Stimulated activated CD4-positive, alpha-beta T cell treated with anti-CD3 and anti-CD28 coated beads, Interleukin-15, amount 100 ng/mL, for 1 hour (primary cell): ENCODE data around the gene PSPN.

Experiments used
- DNase-seq, 2 donors: peaks; one replicate each; pipeline ENCODE4 v3.0.0-alpha.2; 2020; ENCODE audit warnings: low read depth in 1 of 2, low spot score in 1 of 2

The PSPN gene

DNA sequence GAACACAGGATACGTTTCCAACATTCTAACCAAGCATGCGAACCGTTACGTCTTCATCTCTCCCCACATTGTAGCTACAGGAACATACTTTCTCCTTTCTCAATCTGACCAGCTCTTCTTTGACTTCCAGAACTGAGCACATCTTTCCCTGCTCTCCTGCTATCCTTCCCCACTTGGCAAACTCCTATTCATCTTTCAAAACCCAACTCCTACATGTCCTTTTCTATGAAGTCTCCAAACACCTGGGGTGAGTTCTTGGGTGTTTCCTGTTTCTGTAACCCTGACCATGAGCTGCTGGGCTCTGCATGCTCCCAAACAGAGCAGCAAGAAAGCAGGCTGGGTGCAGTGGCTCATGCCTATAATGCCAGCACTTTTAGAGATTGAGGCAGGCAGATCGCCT lies 48.9 kb downstream of the PSPN start:
- no peak for DNase-seq

DNA sequence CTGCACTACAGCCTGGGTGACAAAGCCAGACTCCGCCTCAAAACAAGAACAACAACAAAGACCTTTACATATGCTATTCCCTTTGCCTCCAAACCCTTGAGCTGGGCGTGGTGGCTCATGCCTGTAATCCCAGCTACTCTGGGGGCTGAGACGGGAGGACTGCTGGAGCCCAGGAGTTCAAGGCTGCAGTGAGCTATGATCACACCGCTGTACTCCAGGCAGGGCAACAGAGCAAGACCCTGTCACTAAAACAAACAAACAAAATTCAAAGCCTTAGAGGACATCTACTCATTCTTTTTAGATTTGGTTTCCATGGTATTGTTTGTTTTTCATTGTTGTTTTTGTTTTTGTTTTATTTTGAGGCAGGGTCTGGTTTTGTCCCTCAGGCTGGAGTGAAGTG lies 50.1 kb downstream of the PSPN start:
- DNase-seq, result no peak
